Tibial artery (tissue), 4 donors: ENCODE results near the gene CTNNBIP1.
A peak's percentile ranks its signal among the peaks of the same experiment; 100 is the strongest.

Experiments used
- DNase-seq, 2 donors: peaks; one replicate each; pipeline ENCODE4 v3.0.0-alpha.2; 2019
- H3K27ac ChIP-seq, 2 donors: fragments of 200-600 bp; sonication (generic) in 1 of 2; 1 replicate in 1 of 2; 2 replicates in 1 of 2; pipeline ENCODE4 v1.5.1; 2018 to 2019; ENCODE audit warnings: mild to moderate bottlenecking in 1 of 2
- H3K27me3 ChIP-seq, 2 donors: fragments of 200-600 bp; sonication (generic) in 1 of 2; one replicate each; pipeline versions ENCODE4 v1.5.1 to v1.6.0; 2016 to 2019
- H3K36me3 ChIP-seq, 3 donors: fragments of 200-600 bp; sonication (generic) in 2 of 3; one replicate each; pipeline ENCODE4 v1.5.1; 2016 to 2019; ENCODE audit warnings: mild to moderate bottlenecking in 2 of 3
- H3K4me1 ChIP-seq, 4 donors: fragments of 200-600 bp; sonication (generic) in 2 of 4; 1 replicate in 3 of 4; 2 replicates in 1 of 4; pipeline ENCODE4 v1.5.1; 2016 to 2019
- H3K4me3 ChIP-seq, 2 donors: fragments of 200-600 bp; sonication (generic) in 1 of 2; 1 replicate in 1 of 2; 2 replicates in 1 of 2; pipeline ENCODE4 v1.5.1; 2018 to 2019; ENCODE audit warnings: mild to moderate bottlenecking in 2 of 2
- H3K9me3 ChIP-seq, 3 donors: fragments of 200-600 bp; sonication (generic) in 1 of 3; one replicate each; pipeline ENCODE4 v1.5.1; 2016 to 2019
- intact Hi-C: fragments of 100-400 bp; cut with DNase I; formaldehyde crosslinking; loops from one replicate; pipeline ENCODE4 v1.15.0; 2023; ENCODE audit warnings: low total_unique reads
- TF ChIP-seq, protein P1 (sequence below), 2 experiments: fragments of 200-600 bp in 1 of 2; fragments of 450-650 bp in 1 of 2; IDR thresholded peaks; one replicate each; pipeline ENCODE4 v1.5.1; 2017 to 2019; ENCODE audit warnings: antibody characterized with exemption in 2 of 2, mild to moderate bottlenecking in 1 of 2, moderate library complexity in 1 of 2

Gene CTNNBIP1, protein sequence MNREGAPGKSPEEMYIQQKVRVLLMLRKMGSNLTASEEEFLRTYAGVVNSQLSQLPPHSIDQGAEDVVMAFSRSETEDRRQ

DNA sequence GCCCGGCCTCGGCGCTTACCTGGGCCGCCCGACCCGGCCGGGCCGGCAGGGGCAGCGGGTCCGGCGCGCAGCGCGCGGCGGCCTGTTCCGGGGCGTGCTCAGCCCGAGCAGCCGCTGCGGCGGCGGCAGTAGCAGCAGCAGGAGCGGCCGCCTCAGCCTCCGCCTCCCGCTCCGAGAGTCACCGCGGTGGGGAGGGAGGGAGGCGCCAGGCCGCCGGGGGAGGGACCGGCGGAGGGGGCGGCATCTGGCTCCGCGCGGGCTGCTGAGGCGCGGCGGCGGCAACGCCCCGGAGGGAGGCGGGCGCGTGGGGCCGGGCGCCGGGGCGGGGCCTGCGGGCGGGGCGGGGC lies at the start of gene CTNNBIP1:
Gene CTNNBIP1 (minus strand): TSS at position 194 of the 347 bp plus-strand sequence. CDS start 38,205 bp downstream, outside the sequence.
- peak within 1 kb of the TSS; percentile 96 to 99 for H3K27ac ChIP-seq
- TF ChIP-seq, protein P1, sequence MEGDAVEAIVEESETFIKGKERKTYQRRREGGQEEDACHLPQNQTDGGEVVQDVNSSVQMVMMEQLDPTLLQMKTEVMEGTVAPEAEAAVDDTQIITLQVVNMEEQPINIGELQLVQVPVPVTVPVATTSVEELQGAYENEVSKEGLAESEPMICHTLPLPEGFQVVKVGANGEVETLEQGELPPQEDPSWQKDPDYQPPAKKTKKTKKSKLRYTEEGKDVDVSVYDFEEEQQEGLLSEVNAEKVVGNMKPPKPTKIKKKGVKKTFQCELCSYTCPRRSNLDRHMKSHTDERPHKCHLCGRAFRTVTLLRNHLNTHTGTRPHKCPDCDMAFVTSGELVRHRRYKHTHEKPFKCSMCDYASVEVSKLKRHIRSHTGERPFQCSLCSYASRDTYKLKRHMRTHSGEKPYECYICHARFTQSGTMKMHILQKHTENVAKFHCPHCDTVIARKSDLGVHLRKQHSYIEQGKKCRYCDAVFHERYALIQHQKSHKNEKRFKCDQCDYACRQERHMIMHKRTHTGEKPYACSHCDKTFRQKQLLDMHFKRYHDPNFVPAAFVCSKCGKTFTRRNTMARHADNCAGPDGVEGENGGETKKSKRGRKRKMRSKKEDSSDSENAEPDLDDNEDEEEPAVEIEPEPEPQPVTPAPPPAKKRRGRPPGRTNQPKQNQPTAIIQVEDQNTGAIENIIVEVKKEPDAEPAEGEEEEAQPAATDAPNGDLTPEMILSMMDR (IDR thresholded peaks at IDR 0.05), result peak in 1 of 2 experiments; percentile 22
- no peaks in the 10 kb centered on the region for H3K36me3 ChIP-seq
- no peak for DNase-seq
- H3K27me3 ChIP-seq, result no peaks in the 10 kb centered on the region
- intact Hi-C loops, result loop anchor here (5.0 kb wide), 1 partner anchor 1102 kb away; the partner anchor contains the start of gene TARDBP
- H3K4me1 ChIP-seq, result peaks cover 4 to 29% (median 16%) of the 10 kb centered on the region in 4 donors
- H3K4me3 ChIP-seq, result peak within 1 kb of the TSS; percentile 74 to 93
- no peaks in the 10 kb centered on the region for H3K9me3 ChIP-seq

DNA sequence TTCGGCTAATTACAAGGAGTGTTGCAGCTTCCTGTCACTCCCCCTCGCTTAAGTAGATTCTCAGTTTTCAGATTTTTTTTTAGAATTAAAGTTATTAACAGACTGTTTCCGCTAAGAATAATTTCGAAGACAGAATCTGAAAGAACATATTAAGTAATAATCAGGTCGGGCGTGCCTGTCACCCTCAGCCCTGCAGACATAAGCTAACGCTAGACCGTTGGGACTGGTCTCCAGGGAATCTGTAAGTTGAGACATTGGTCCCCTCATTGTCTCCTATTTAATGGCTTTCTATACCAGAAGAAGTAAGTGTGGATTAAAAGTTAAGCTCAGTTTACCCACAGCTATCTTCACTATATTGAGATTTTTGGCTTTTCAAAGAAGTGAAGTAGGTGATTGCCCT lies 47.7 kb upstream of the CTNNBIP1 start:
- no peak overlapping the region for H3K27ac ChIP-seq
- TF ChIP-seq, protein P1 (IDR thresholded peaks at IDR 0.05), result no peak
- DNase-seq, result no peak
- no peaks in the 10 kb centered on the region for H3K4me1 ChIP-seq
- intact Hi-C loops, result no loop called here
- no peaks in the 10 kb centered on the region for H3K27me3 ChIP-seq
- H3K36me3 ChIP-seq, result no peaks in the 10 kb centered on the region
- H3K9me3 ChIP-seq, result no peaks in the 10 kb centered on the region
- no peak overlapping the region for H3K4me3 ChIP-seq

DNA sequence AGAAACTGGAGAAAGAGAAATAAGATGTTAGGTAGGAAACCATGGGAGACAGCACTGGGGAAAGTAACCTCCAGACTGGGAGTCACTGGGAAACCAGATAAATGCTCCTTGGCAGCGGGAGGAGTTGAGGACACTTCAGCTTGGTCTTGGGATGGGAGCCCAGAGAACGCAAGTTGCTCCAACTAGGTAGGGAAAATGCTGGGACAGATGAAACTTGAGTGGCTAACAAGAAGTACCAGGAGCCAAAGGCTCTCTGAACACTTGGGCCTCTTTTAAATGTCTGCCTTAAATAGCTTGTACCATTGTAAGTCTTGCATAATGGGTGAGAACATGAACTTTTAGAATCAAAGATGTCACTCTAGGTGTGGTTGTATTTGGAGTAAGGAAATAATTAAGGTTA lies 36.2 kb upstream of the CTNNBIP1 start:
- Histone ChIP-seq H3K36me3 (no peaks in the 10 kb centered on the region), H3K4me3 (no peak overlapping the region), H3K4me1 (peaks cover 0 to 32% (median 22%) of the 10 kb centered on the region in 4 donors), H3K27ac (no peak overlapping the region), H3K27me3 (no peaks in the 10 kb centered on the region), H3K9me3 (no peaks in the 10 kb centered on the region)
- DNase-seq, result no peak
- TF ChIP-seq, protein P1 (IDR thresholded peaks at IDR 0.05), result no peak
- intact Hi-C loops, result loop anchor here (10.0 kb wide), 2 partner anchors 88 to 388 kb away; partner anchors contain the start of gene UBE4B

DNA sequence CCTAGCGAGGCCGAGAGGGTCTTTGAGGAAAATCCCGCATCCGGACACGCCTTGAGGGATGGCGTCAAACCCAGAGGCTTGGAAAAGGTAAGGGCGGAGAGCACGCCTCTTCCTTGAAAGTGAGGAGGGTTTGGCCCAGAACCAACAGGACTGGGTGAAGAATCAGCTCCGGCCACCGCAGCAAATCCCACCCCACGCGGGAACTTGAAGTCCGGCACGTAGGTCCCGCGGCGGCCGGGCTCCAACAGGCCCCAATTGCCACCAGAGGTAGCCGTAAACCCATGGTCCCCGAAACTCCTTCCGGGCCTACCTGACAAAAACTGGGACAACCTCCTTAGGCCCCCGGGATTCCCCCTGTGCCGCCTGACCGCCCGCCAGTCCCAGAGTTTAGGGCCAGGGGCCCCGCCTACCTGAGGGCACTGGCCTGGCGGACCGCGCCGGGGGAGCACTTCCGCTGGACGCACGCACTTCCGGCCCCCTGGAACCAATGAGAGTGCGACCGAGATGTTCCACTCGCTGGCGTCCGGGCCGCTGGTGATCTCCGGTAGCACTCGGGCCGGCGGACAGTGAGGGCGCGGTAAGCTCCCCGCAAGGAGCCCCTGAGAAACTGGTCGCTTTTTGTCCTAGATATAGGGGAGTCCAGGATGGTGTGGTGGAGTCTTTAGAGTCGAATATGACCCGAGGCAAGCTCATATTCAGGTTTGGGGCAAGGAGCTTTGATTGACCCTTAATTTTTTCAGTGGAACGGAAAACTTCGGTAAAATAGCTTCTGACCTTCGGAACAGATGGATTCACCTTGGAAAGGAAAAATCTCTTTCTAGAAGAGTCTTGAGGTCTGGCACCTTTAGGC lies 33.1 kb upstream of the CTNNBIP1 start, which contains the start of the genes LZIC and NMNAT1:
Gene LZIC (minus strand): TSS at position 453 of the 850 bp plus-strand sequence. CDS start 6,772 bp downstream, outside the sequence.
Gene NMNAT1 (plus strand): TSS at position 537 of the 850 bp plus-strand sequence. CDS start 28,599 bp downstream, outside the sequence.
- no peaks in the 10 kb centered on the region for H3K27me3 ChIP-seq
- H3K4me3 ChIP-seq, result peak within 1 kb of the TSS; percentile 66 to 81
- peaks cover 0 to 19% (median 0%) of the 10 kb centered on the region in 3 donors for H3K36me3 ChIP-seq
- DNase-seq, result peak; percentile 89 to 95
- peak within 1 kb of the TSS; percentile 76 to 83 for H3K27ac ChIP-seq
- H3K9me3 ChIP-seq, result no peaks in the 10 kb centered on the region
- intact Hi-C loops, result loop anchor here (5.0 to 10.0 kb wide), 4 partner anchors 66 to 392 kb away; partner anchors contain the start of gene UBE4B
- H3K4me1 ChIP-seq, result peaks cover 0 to 24% (median 16%) of the 10 kb centered on the region in 4 donors
- TF ChIP-seq, protein P1 (IDR thresholded peaks at IDR 0.05), result peak in 1 of 2 experiments; percentile 4

DNA sequence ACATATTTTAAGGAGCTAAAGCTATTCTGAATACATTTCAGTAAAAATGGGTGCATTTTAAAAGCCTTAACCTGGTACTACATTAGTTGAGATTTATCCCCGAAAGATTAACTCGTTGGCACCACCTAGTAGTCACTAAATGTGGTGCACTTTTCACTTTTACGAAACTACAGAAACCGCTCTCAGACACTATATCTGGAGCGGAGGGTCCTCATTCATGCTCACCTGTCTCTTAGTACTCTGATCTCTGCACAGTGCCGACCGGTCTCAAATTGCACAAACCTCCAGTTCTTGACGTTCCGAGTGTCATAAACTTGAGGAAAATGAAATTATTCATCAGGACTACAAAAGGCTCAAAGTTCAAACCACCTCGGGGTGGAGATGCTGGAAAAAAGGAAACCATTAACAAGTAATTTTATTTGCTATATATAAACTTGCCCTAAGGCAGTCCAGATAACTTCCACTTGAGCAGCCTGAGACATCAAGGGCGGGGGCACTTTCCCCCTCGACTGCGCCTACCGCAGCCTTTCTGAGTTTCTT lies 32.4 kb upstream of the CTNNBIP1 start:
- TF ChIP-seq, protein P1 (IDR thresholded peaks at IDR 0.05), result peak; percentile 40 to 46
- Histone ChIP-seq H3K4me1 (peaks cover 0 to 24% (median 16%) of the 10 kb centered on the region in 4 donors), H3K4me3 (peak overlapping the region; percentile 66 to 81), H3K36me3 (peaks cover 0 to 24% (median 0%) of the 10 kb centered on the region in 3 donors), H3K27ac (peak overlapping the region; percentile 76 to 83), H3K9me3 (no peaks in the 10 kb centered on the region), H3K27me3 (no peaks in the 10 kb centered on the region)
- DNase-seq, result no peak
- intact Hi-C loops, result loop anchor here (5.0 to 10.0 kb wide), 4 partner anchors 65 to 392 kb away; partner anchors contain the start of gene UBE4B
